HepG2 (cell line): Measurements from ENCODE around the gene DGKG. TPM values are rescaled to one million over a fixed set of nuclear protein-coding genes. Genes with fewer than 3 reads are reported as not detected.

Source experiments
- EEA1 ChIP-seq: sonication (generic); formaldehyde crosslinking; IDR thresholded peaks from 2 replicates; pipeline ENCODE4 v1.5.1; 2020; ENCODE audit warnings: mild to moderate bottlenecking, missing genetic modification reagents, borderline replicate concordance
- GZF1 ChIP-seq: sonication (generic); formaldehyde crosslinking; IDR thresholded peaks from 2 replicates; pipeline ENCODE4 v1.5.1; 2020; ENCODE audit warnings: mild to moderate bottlenecking, missing genetic modification reagents
- SMAD1 ChIP-seq: sonication (generic); formaldehyde crosslinking; IDR thresholded peaks from 2 replicates; pipeline ENCODE4 v1.4.0; 2020; ENCODE audit warnings: missing genetic modification reagents, low read depth, mild to moderate bottlenecking, borderline replicate concordance
- ZNF225 ChIP-seq: sonication (generic); formaldehyde crosslinking; IDR thresholded peaks from 2 replicates; pipeline ENCODE4 v1.4.0; 2020; ENCODE audit warnings: mild to moderate bottlenecking, missing genetic modification reagents
- ZNF251 ChIP-seq: sonication (generic); formaldehyde crosslinking; IDR thresholded peaks from 2 replicates; pipeline ENCODE4 v1.9.0; 2021; ENCODE audit warnings: mild to moderate bottlenecking, missing genetic modification reagents
- ZNF354B ChIP-seq: sonication (generic); formaldehyde crosslinking; IDR thresholded peaks from 2 replicates; pipeline ENCODE4 v1.8.0; 2022; ENCODE audit warnings: mild to moderate bottlenecking, missing genetic modification reagents
- ZNF558 ChIP-seq: sonication (generic); formaldehyde crosslinking; IDR thresholded peaks from 2 replicates; pipeline ENCODE4 v1.9.0; 2022; ENCODE audit warnings: mild to moderate bottlenecking, missing genetic modification reagents, borderline replicate concordance
- ZNF781 ChIP-seq: sonication (generic); formaldehyde crosslinking; IDR thresholded peaks from 2 replicates; pipeline ENCODE4 v1.5.1; 2020; ENCODE audit warnings: borderline replicate concordance, mild to moderate bottlenecking, missing genetic modification reagents; ENCODE audit errors: not compliant biosample characterization
- polyA plus RNA-seq, 8 experiments: library from polyadenylated mRNA; depleted of rRNA in 3 of 8; stranded (reverse) in 7 of 8; unstranded in 1 of 8; fragments of >200 nt; fragmentation: Illumina TruSeq in 4 of 8; extraction: Trizol in 4 of 8; gene quantifications; 2 replicates each; pipeline versions ENCODE4 v1.2.1 to v1.2.3, GENCODE V29; 2011 to 2016; ENCODE audit warnings: low read depth in 4 of 8, missing spikeins in 1 of 8, mixed read lengths in 1 of 8; ENCODE audit not compliant: insufficient read depth in 1 of 8
- total RNA-seq, 5 experiments: library from RNA; depleted of rRNA; stranded (reverse); fragments of >200 nt; fragmentation: Illumina TruSeq; extraction: Trizol; gene quantifications; 2 replicates each; pipeline ENCODE4 v1.2.3, GENCODE V29; 2016; ENCODE audit warnings: low read depth in 1 of 5
- TF ChIP-seq, protein P1 (sequence below): sonication (generic); formaldehyde crosslinking; IDR thresholded peaks from 2 replicates; pipeline ENCODE4 v1.4.0; 2020; ENCODE audit warnings: missing genetic modification reagents, borderline replicate concordance
- TF ChIP-seq, protein P2 (sequence below): sonication (generic); formaldehyde crosslinking; IDR thresholded peaks from 2 replicates; pipeline ENCODE4 v1.4.0; 2020; ENCODE audit warnings: missing genetic modification reagents
- TF ChIP-seq, protein P3 (sequence below): fragments of 450-650 bp; IDR thresholded peaks from 2 replicates; pipeline ENCODE4 v1.6.1; 2016

The DGKG gene
- total and polyA plus RNA-seq, 2 of the 13 experiments (the other 11 are each of a cell fraction or from before 2014, with no cell fraction given): 3.8 to 6.2 TPM

DNA sequence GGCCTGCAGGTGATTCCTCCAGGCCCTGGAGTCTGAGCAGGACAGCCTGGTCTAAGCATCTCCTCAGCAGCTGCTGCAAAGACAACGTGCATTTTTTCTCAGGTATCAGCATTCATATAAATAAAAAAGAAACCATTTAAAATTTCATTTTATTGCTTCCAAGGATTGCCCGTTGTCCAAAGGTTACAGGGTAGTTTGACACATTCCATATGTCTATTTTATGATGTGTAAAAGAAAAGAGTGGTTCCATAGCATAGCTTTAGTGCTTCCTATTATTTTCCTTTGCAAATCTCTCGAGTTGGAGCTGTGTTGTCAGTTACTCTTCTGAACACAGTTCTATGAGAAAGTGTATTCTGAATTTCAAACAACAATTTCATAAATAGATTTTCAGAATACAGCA, 7.2 kb upstream of the DGKG start (continued):
- TF ChIP-seq, protein P1, sequence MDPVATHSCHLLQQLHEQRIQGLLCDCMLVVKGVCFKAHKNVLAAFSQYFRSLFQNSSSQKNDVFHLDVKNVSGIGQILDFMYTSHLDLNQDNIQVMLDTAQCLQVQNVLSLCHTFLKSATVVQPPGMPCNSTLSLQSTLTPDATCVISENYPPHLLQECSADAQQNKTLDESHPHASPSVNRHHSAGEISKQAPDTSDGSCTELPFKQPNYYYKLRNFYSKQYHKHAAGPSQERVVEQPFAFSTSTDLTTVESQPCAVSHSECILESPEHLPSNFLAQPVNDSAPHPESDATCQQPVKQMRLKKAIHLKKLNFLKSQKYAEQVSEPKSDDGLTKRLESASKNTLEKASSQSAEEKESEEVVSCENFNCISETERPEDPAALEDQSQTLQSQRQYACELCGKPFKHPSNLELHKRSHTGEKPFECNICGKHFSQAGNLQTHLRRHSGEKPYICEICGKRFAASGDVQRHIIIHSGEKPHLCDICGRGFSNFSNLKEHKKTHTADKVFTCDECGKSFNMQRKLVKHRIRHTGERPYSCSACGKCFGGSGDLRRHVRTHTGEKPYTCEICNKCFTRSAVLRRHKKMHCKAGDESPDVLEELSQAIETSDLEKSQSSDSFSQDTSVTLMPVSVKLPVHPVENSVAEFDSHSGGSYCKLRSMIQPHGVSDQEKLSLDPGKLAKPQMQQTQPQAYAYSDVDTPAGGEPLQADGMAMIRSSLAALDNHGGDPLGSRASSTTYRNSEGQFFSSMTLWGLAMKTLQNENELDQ (CRISPR knock-in tag): no peak
- TF ChIP-seq SMAD1 (CRISPR knock-in tag) (no peak), ZNF781 (no peak), GZF1 (CRISPR knock-in tag) (no peak), ZNF558 (CRISPR knock-in tag) (no peak), EEA1 (no peak), ZNF251 (CRISPR knock-in tag) (no peak), ZNF225 (CRISPR knock-in tag) (no peak), ZNF354B (CRISPR knock-in tag) (no peak)
- TF ChIP-seq, protein P2, sequence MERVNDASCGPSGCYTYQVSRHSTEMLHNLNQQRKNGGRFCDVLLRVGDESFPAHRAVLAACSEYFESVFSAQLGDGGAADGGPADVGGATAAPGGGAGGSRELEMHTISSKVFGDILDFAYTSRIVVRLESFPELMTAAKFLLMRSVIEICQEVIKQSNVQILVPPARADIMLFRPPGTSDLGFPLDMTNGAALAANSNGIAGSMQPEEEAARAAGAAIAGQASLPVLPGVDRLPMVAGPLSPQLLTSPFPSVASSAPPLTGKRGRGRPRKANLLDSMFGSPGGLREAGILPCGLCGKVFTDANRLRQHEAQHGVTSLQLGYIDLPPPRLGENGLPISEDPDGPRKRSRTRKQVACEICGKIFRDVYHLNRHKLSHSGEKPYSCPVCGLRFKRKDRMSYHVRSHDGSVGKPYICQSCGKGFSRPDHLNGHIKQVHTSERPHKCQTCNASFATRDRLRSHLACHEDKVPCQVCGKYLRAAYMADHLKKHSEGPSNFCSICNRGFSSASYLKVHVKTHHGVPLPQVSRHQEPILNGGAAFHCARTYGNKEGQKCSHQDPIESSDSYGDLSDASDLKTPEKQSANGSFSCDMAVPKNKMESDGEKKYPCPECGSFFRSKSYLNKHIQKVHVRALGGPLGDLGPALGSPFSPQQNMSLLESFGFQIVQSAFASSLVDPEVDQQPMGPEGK (CRISPR knock-in tag): no peak
- TF ChIP-seq, protein P3, sequence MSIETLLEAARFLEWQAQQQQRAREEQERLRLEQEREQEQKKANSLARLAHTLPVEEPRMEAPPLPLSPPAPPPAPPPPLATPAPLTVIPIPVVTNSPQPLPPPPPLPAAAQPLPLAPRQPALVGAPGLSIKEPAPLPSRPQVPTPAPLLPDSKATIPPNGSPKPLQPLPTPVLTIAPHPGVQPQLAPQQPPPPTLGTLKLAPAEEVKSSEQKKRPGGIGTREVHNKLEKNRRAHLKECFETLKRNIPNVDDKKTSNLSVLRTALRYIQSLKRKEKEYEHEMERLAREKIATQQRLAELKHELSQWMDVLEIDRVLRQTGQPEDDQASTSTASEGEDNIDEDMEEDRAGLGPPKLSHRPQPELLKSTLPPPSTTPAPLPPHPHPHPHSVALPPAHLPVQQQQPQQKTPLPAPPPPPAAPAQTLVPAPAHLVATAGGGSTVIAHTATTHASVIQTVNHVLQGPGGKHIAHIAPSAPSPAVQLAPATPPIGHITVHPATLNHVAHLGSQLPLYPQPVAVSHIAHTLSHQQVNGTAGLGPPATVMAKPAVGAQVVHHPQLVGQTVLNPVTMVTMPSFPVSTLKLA: no peak
